ENCODE data around the gene NEURL4. TPM values are rescaled to one million over a fixed set of nuclear protein-coding genes. Genes with fewer than 3 reads are reported as not detected.
"Not testable (repeated sequence)": the region's sequence is repeated elsewhere in the genome, so short reads cannot be mapped to it uniquely, and the experiment has no call there.

Gene NEURL4
- polyA plus RNA-seq, 1 donor from 2014 or later = 1.7 TPM

GRCh38 chr17:7335765-7336164 is 6.6 kb upstream of the NEURL4 start:
- H3K36me3 Mint-ChIP-seq, H3K9me3 Mint-ChIP-seq, H3K27me3 Mint-ChIP-seq: not testable (repeated sequence)
- Mint-ChIP-seq H3K27ac (peak overlapping the region; percentile 75 to 95 (median 89)), H3K4me3 (peak overlapping the region; percentile 82 to 96 (median 90)), H3K4me1 (peaks cover 25 to 42% (median 29%) of the 10 kb centered on the region in 3 donors)

GRCh38 chr17:7334938-7335538 is 5.9 kb upstream of the NEURL4 start:
- peak overlapping the region in 2 of 3 donors; percentile 23 to 75 for H3K27ac Mint-ChIP-seq
- peaks cover 27 to 40% (median 28%) of the 10 kb centered on the region in 3 donors for H3K4me1 Mint-ChIP-seq
- H3K9me3 Mint-ChIP-seq = no peaks in the 10 kb centered on the region
- H3K27me3 Mint-ChIP-seq = no peaks in the 10 kb centered on the region
- H3K4me3 Mint-ChIP-seq = peak overlapping the region in 3 of 4 donors; percentile 82 to 96 (median 85)
- no peaks in the 10 kb centered on the region for H3K36me3 Mint-ChIP-seq

- Mint-ChIP-seq H3K4me1 (peaks cover 35 to 45% (median 40%) of the 10 kb centered on the region in 3 donors), H3K27ac (peak overlapping the region; percentile 87 to 94 (median 90)), H3K4me3 (peak overlapping the region; percentile 66 to 86 (median 76))
- not testable (repeated sequence) for H3K36me3 Mint-ChIP-seq, H3K27me3 Mint-ChIP-seq, H3K9me3 Mint-ChIP-seq
Observed at GRCh38 chr17:7332600-7333069, 3.5 kb upstream of the NEURL4 start.

GRCh38 chr17:7332111-7332510 is 3.0 kb upstream of the NEURL4 start:
- Mint-ChIP-seq H3K36me3 (no peaks in the 10 kb centered on the region), H3K27ac (peak overlapping the region; percentile 87 to 94 (median 90)), H3K4me3 (peak overlapping the region; percentile 66 to 86 (median 76)), H3K9me3 (no peaks in the 10 kb centered on the region), H3K4me1 (peaks cover 33 to 40% (median 37%) of the 10 kb centered on the region in 3 donors), H3K27me3 (no peaks in the 10 kb centered on the region)

GRCh38 chr17:7330638-7331015 is 1.5 kb upstream of the NEURL4 start:
- H3K9me3 Mint-ChIP-seq = no peaks in the 10 kb centered on the region
- no peaks in the 10 kb centered on the region for H3K27me3 Mint-ChIP-seq
- H3K36me3 Mint-ChIP-seq = no peaks in the 10 kb centered on the region
- peaks cover 28 to 35% (median 31%) of the 10 kb centered on the region in 3 donors for H3K4me1 Mint-ChIP-seq
- peak overlapping the region in 2 of 3 donors; percentile 98 to 99 for H3K27ac Mint-ChIP-seq
- H3K4me3 Mint-ChIP-seq = peak overlapping the region; percentile 95 to 99 (median 98)

GRCh38 chr17:7329997-7330637 is 982 bp upstream of the NEURL4 start:
- H3K4me1 Mint-ChIP-seq = peaks cover 25 to 31% (median 30%) of the 10 kb centered on the region in 3 donors
- H3K27me3 Mint-ChIP-seq = no peaks in the 10 kb centered on the region
- peak overlapping the region; percentile 98 to 99 (median 99) for H3K27ac Mint-ChIP-seq

GRCh38 chr17:7329374-7329996 is 350 bp upstream of the NEURL4 start:
- H3K4me3 Mint-ChIP-seq = peak overlapping the region; percentile 95 to 99 (median 98)
- H3K27ac Mint-ChIP-seq = peak overlapping the region; percentile 98 to 99 (median 99)
- no peaks in the 10 kb centered on the region for H3K9me3 Mint-ChIP-seq

More at GRCh38 chr17:7329997-7330637, 982 bp upstream of the NEURL4 start:
- H3K36me3 Mint-ChIP-seq = no peaks in the 10 kb centered on the region
- no peaks in the 10 kb centered on the region for H3K9me3 Mint-ChIP-seq
- H3K4me3 Mint-ChIP-seq = peak overlapping the region; percentile 95 to 99 (median 98)

GRCh38 chr17:7328009-7328408 is 1.1 kb downstream of the NEURL4 start:
- no peaks in the 10 kb centered on the region for H3K9me3 Mint-ChIP-seq
- peak overlapping the region in 2 of 3 donors; percentile 85 to 99 for H3K27ac Mint-ChIP-seq
- no peaks in the 10 kb centered on the region for H3K27me3 Mint-ChIP-seq
- H3K36me3 Mint-ChIP-seq = no peaks in the 10 kb centered on the region
- peaks cover 23 to 28% (median 28%) of the 10 kb centered on the region in 3 donors for H3K4me1 Mint-ChIP-seq
- peak overlapping the region; percentile 69 to 99 (median 96) for H3K4me3 Mint-ChIP-seq

More at GRCh38 chr17:7329374-7329996, 350 bp upstream of the NEURL4 start:
- H3K36me3 Mint-ChIP-seq = no peaks in the 10 kb centered on the region
- H3K27me3 Mint-ChIP-seq = no peaks in the 10 kb centered on the region
- peaks cover 25 to 31% (median 29%) of the 10 kb centered on the region in 3 donors for H3K4me1 Mint-ChIP-seq

- Mint-ChIP-seq H3K9me3 (no peaks in the 10 kb centered on the region), H3K4me1 (peaks cover 20 to 24% (median 23%) of the 10 kb centered on the region in 3 donors), H3K4me3 (peak overlapping the region in 1 of 4 donors; percentile 60), H3K27me3 (no peaks in the 10 kb centered on the region), H3K36me3 (no peaks in the 10 kb centered on the region), H3K27ac (peak overlapping the region in 1 of 3 donors; percentile 79)
Observed at GRCh38 chr17:7327501-7327900, 1.6 kb downstream of the NEURL4 start.

- H3K36me3 Mint-ChIP-seq = no peaks in the 10 kb centered on the region
- H3K9me3 Mint-ChIP-seq = no peaks in the 10 kb centered on the region
- no peaks in the 10 kb centered on the region for H3K27me3 Mint-ChIP-seq
- no peak overlapping the region for H3K4me3 Mint-ChIP-seq
- H3K4me1 Mint-ChIP-seq = peaks cover 16 to 20% (median 19%) of the 10 kb centered on the region in 3 donors
- H3K27ac Mint-ChIP-seq = peak overlapping the region in 2 of 3 donors; percentile 79 to 82
Observed at GRCh38 chr17:7327056-7327455, 2.1 kb downstream of the NEURL4 start.

- H3K27me3 Mint-ChIP-seq = no peaks in the 10 kb centered on the region
- H3K9me3 Mint-ChIP-seq = no peaks in the 10 kb centered on the region
- H3K4me1 Mint-ChIP-seq = peaks cover 14 to 19% (median 18%) of the 10 kb centered on the region in 3 donors
- H3K36me3 Mint-ChIP-seq = no peaks in the 10 kb centered on the region
- H3K4me3 Mint-ChIP-seq = peak overlapping the region in 1 of 4 donors; percentile 53
- peak overlapping the region in 1 of 3 donors; percentile 79 for H3K27ac Mint-ChIP-seq
Observed at GRCh38 chr17:7326186-7326585, 2.9 kb downstream of the NEURL4 start.

GRCh38 chr17:7325031-7325528 is 4.1 kb downstream of the NEURL4 start:
- Mint-ChIP-seq H3K4me3 (no peak overlapping the region), H3K27ac (peak overlapping the region in 1 of 3 donors; percentile 79), H3K4me1 (peaks cover 14 to 18% (median 17%) of the 10 kb centered on the region in 3 donors), H3K9me3 (no peaks in the 10 kb centered on the region), H3K36me3 (no peaks in the 10 kb centered on the region), H3K27me3 (no peaks in the 10 kb centered on the region)

- Mint-ChIP-seq H3K9me3 (no peaks in the 10 kb centered on the region), H3K4me1 (peaks cover 10 to 15% (median 11%) of the 10 kb centered on the region in 3 donors), H3K27ac (peak overlapping the region in 1 of 3 donors; percentile 96), H3K27me3 (no peaks in the 10 kb centered on the region), H3K4me3 (peak overlapping the region in 1 of 4 donors; percentile 74), H3K36me3 (no peaks in the 10 kb centered on the region)
Observed at GRCh38 chr17:7324438-7324779, 4.7 kb downstream of the NEURL4 start.

GRCh38 chr17:7323731-7324437 is 5.3 kb downstream of the NEURL4 start:
- Mint-ChIP-seq H3K27me3 (no peaks in the 10 kb centered on the region), H3K4me1 (peaks cover 9 to 15% (median 10%) of the 10 kb centered on the region in 3 donors), H3K9me3 (no peaks in the 10 kb centered on the region), H3K36me3 (no peaks in the 10 kb centered on the region), H3K4me3 (peak overlapping the region in 1 of 4 donors; percentile 74), H3K27ac (peak overlapping the region in 1 of 3 donors; percentile 96)

All from IgD-negative memory B cell (primary cell).